ENCODE data around the gene STARD7.

DNA sequence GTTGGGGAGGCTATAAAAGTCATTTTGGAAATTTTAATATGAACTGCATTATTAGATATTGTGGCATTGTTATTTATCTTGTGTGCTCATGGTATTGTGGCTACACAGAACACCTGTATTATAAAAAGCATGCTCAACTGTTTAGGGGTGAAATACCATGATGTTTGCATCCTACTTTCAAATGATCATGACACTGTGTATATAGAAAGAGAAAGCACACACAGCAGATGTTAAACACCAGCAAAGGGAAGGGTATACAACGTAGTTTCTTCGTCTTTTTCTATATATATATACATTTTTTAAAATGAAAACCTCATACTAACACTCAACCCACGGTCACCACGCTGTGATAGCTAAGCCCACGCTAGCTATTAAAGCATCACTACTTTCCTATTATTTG lies 27.1 kb downstream of the STARD7 start:
- TF ChIP-seq POLR2A (IDR thresholded peaks at IDR 0.05) (no peak), CTCF (IDR thresholded peaks at IDR 0.05) (no peak)

Measured in body of pancreas (tissue), 4 donors.